ENCODE measurements around the gene REPIN1. TPM values are rescaled to one million over a fixed set of nuclear protein-coding genes. Genes with fewer than 3 reads are reported as not detected.

Gene REPIN1
- total and polyA plus RNA-seq, 9 of the 15 experiments (the other 6 are each of a cell fraction or from before 2014, with no cell fraction given) = 8.1 to 283 (median 94.3) TPM

GRCh38 chr7:150404172-150404804, 35.7 kb downstream of the REPIN1 start (continued):
- TF ChIP-seq ARID1B (IDR thresholded peaks at IDR 0.05) (peak; percentile 40; the same call in 1 of the 2 replicates), HDAC3 (IDR thresholded peaks at IDR 0.05; ENCODE audit: borderline replicate concordance, partially characterized antibody) (no peak), RFX5 (IDR thresholded peaks at IDR 0.05; ENCODE audit: low read depth, low read length) (no peak), SMARCA4 (IDR thresholded peaks at IDR 0.05) (no peak; the same call in 1 of the 2 replicates), PRMT5 (CRISPR knock-in tag; IDR thresholded peaks at IDR 0.05) (no peak), EP400 (IDR thresholded peaks at IDR 0.05) (no peak; the same call in 1 of the 2 replicates), ETS2 (tag; IDR thresholded peaks at IDR 0.05; ENCODE audit: borderline replicate concordance, poor library complexity, severe bottlenecking) (no peak), MCM7 (IDR thresholded peaks at IDR 0.05) (no peak), SREBF2 (CRISPR knock-in tag; IDR thresholded peaks at IDR 0.05) (no peak), ATF4 (CRISPR knock-in tag; IDR thresholded peaks at IDR 0.05) (no peak; the same call in 1 of the 2 replicates), LCOR (CRISPR knock-in tag; IDR thresholded peaks at IDR 0.05) (no peak), ZBTB11 (CRISPR knock-in tag; IDR thresholded peaks at IDR 0.05) (no peak), NFYB (IDR thresholded peaks at IDR 0.05; ENCODE audit: extremely low read depth, insufficient read length) (no peak), ZKSCAN8 (CRISPR knock-in tag; IDR thresholded peaks at IDR 0.05) (no peak; the same call in 1 of the 2 replicates), MECOM (CRISPR knock-in tag; IDR thresholded peaks at IDR 0.05) (no peak), ZNF77 (CRISPR knock-in tag; IDR thresholded peaks at IDR 0.05) (no peak), NKRF (IDR thresholded peaks at IDR 0.05; ENCODE audit: borderline replicate concordance) (no peak), ZNF830 (CRISPR knock-in tag; IDR thresholded peaks at IDR 0.05) (0 out of 2 replicates have a peak, but pooled peaks have one; percentile 69), SMAD1 (IDR thresholded peaks at IDR 0.05; ENCODE audit: low read depth, low read length, partially characterized antibody) (no peak), THAP12 (CRISPR knock-in tag; IDR thresholded peaks at IDR 0.05) (no peak), ZNF24 (IDR thresholded peaks at IDR 0.05) (no peak)

Measured in K562 (cell line).